ENCODE results near the gene STX8.

- TF ChIP-seq POLR2AphosphoS5 (IDR thresholded peaks at IDR 0.05; ENCODE audit: low read depth, low read length) = no peak
- no peak for TF ChIP-seq POLR2A (IDR thresholded peaks at IDR 0.05; ENCODE audit: low read depth, low read length)
- no peak for TF ChIP-seq TAF1 (IDR thresholded peaks at IDR 0.05; ENCODE audit: borderline replicate concordance, low read depth, low read length)
Measured at GRCh38 chr17:9475101-9475658, 100.4 kb downstream of the STX8 start.

All from GM12892 (cell line).